NCI-H748 treated with DMSO at 0.1 percent for 48 hours (cell line): ENCODE data around the gene GRID2.
"Not testable (repeated sequence)": the region's sequence is repeated elsewhere in the genome, so short reads cannot be mapped to it uniquely, and the experiment has no call there.

Source experiments
- DNase-seq: peaks from one replicate; lab custom pipeline; 2025; lab: John Stamatoyannopoulos, UW

GRID2 gene

GRCh38 chr4:93515208-93515607, 1211.4 kb downstream of the GRID2 start:
- no peak for DNase-seq

- DNase-seq, result no peak
These were observed 1226.1 kb downstream of the GRID2 start for GRCh38 chr4:93529692-93530372.

GRCh38 chr4:93532234-93532633, 1228.5 kb downstream of the GRID2 start:
- DNase-seq, result no peak

- DNase-seq, result no peak
These were observed 1236.8 kb downstream of the GRID2 start for GRCh38 chr4:93540562-93540961.

GRCh38 chr4:93561842-93562241, 1258.1 kb downstream of the GRID2 start:
- DNase-seq, result no peak

GRCh38 chr4:93568758-93569157, 1265.0 kb downstream of the GRID2 start:
- DNase-seq, result no peak

GRCh38 chr4:93573285-93573684, 1269.5 kb downstream of the GRID2 start:
- DNase-seq, result no peak

- DNase-seq, result no peak
These were observed 1275.2 kb downstream of the GRID2 start for GRCh38 chr4:93578942-93579341.

GRCh38 chr4:93605163-93605562, 1301.4 kb downstream of the GRID2 start:
- no peak for DNase-seq

GRCh38 chr4:93617606-93618005, 1313.8 kb downstream of the GRID2 start:
- DNase-seq, result no peak

- no peak for DNase-seq
These were observed 1330.0 kb downstream of the GRID2 start for GRCh38 chr4:93633721-93634120.

- no peak for DNase-seq
These were observed 1332.2 kb downstream of the GRID2 start for GRCh38 chr4:93635943-93636342.

- no peak for DNase-seq
These were observed 1341.4 kb downstream of the GRID2 start for GRCh38 chr4:93645120-93645519.

- peak; percentile 87 for DNase-seq
These were observed 1342.6 kb downstream of the GRID2 start for GRCh38 chr4:93646233-93646930.

- no peak for DNase-seq
These were observed 1344.5 kb downstream of the GRID2 start for GRCh38 chr4:93648258-93648657.

- no peak for DNase-seq
These were observed 1346.1 kb downstream of the GRID2 start for GRCh38 chr4:93649828-93650227.

GRCh38 chr4:93654211-93654610, 1350.4 kb downstream of the GRID2 start:
- DNase-seq, result no peak

GRCh38 chr4:93657527-93657926, 1353.8 kb downstream of the GRID2 start:
- DNase-seq, result no peak

- DNase-seq, result no peak
These were observed 1354.7 kb downstream of the GRID2 start for GRCh38 chr4:93658443-93658842.

- no peak for DNase-seq
These were observed 1355.9 kb downstream of the GRID2 start for GRCh38 chr4:93659629-93660028.

GRCh38 chr4:93660036-93660435, 1356.3 kb downstream of the GRID2 start:
- DNase-seq, result no peak

- no peak for DNase-seq
These were observed 1366.7 kb downstream of the GRID2 start for GRCh38 chr4:93670434-93670833.

GRCh38 chr4:93671093-93671492, 1367.3 kb downstream of the GRID2 start:
- no peak for DNase-seq

GRCh38 chr4:93676937-93677336, 1373.2 kb downstream of the GRID2 start:
- not testable (repeated sequence) for DNase-seq
